Keratinocyte (primary cell): ENCODE results near the gene TNFRSF25.

Experiments used
- EZH2 ChIP-seq: IDR thresholded peaks from one replicate; pipeline ENCODE4 v1.6.1; 2012; ENCODE audit warnings: inconsistent platforms, mild to moderate bottlenecking, low read length, moderate library complexity
- TF ChIP-seq, protein P1 (sequence below), 3 experiments: IDR thresholded peaks in 1 of 3; conservative IDR thresholded peaks in 1 of 3; optimal IDR thresholded peaks in 1 of 3; 2 replicates in 2 of 3; 3 replicates in 1 of 3; pipeline versions ENCODE3 to v1.5.1; 2011; ENCODE audit warnings: low read length in 3 of 3, mild to moderate bottlenecking in 3 of 3, moderate library complexity in 2 of 3, control low read depth in 1 of 3, inconsistent platforms in 1 of 3; ENCODE audit not compliant: insufficient read depth in 2 of 3; ENCODE audit errors: extremely low read depth in 1 of 3

DNA sequence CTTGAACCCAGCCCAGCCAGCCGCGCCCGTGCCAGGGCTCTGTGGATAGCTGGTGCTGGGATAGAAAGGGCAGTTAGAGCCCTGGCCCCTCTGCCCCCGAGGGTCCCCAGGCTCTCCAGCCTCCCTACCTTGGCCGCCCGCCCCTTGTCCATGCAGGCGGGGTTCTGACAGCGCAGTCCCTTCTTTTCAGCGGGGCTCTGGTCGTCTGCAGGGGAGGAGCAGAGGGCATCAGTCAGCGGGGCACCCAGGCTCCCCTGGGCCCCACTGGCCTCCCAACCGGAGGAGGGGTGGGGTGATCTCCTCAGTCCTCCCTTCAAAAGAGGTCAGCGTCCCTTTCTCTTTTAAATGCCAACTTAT lies 30.4 kb upstream of the TNFRSF25 start:
- TF ChIP-seq, protein P1, sequence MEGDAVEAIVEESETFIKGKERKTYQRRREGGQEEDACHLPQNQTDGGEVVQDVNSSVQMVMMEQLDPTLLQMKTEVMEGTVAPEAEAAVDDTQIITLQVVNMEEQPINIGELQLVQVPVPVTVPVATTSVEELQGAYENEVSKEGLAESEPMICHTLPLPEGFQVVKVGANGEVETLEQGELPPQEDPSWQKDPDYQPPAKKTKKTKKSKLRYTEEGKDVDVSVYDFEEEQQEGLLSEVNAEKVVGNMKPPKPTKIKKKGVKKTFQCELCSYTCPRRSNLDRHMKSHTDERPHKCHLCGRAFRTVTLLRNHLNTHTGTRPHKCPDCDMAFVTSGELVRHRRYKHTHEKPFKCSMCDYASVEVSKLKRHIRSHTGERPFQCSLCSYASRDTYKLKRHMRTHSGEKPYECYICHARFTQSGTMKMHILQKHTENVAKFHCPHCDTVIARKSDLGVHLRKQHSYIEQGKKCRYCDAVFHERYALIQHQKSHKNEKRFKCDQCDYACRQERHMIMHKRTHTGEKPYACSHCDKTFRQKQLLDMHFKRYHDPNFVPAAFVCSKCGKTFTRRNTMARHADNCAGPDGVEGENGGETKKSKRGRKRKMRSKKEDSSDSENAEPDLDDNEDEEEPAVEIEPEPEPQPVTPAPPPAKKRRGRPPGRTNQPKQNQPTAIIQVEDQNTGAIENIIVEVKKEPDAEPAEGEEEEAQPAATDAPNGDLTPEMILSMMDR (optimal IDR thresholded peaks at IDR 0.05 in 1 of 3, IDR thresholded peaks at IDR 0.05 in 1 of 3, conservative IDR thresholded peaks at IDR 0.05 in 1 of 3; ENCODE audit: extremely low read depth in 1 of 3, insufficient read depth in 2 of 3, low read length in 3 of 3) = no peak
- TF ChIP-seq EZH2 = no peak
